ENCODE data around the gene RGS12. TPM values are rescaled to one million over a fixed set of nuclear protein-coding genes. Genes with fewer than 3 reads are reported as not detected.

The RGS12 gene
- total and polyA plus RNA-seq, 2 of the 13 experiments (the other 11 are each of a cell fraction or from before 2014, with no cell fraction given), result 21.0 to 27.7 TPM

GRCh38 chr4:3293401-3294391, 875 bp downstream of the RGS12 start (continued):
- TF ChIP-seq BCLAF1 (IDR thresholded peaks at IDR 0.05) (no peak), ZNF75D (CRISPR knock-in tag; IDR thresholded peaks at IDR 0.05; ENCODE audit: borderline replicate concordance) (no peak), ZNF274 (CRISPR knock-in tag; IDR thresholded peaks at IDR 0.05) (no peak), MTF1 (CRISPR knock-in tag; IDR thresholded peaks at IDR 0.05) (no peak), ZNF816 (CRISPR knock-in tag; IDR thresholded peaks at IDR 0.05; ENCODE audit: borderline replicate concordance) (no peak), MXD3 (CRISPR knock-in tag; IDR thresholded peaks at IDR 0.05) (no peak), CHD4 (IDR thresholded peaks at IDR 0.05; ENCODE audit: borderline replicate concordance, low read length) (no peak), ZNF296 (CRISPR knock-in tag; conservative IDR thresholded peaks at IDR 0.05) (no peak), ZNF318 (CRISPR knock-in tag; IDR thresholded peaks at IDR 0.05) (no peak), GPBP1L1 (CRISPR knock-in tag; IDR thresholded peaks at IDR 0.05) (no peak), STAG1 (CRISPR knock-in tag; IDR thresholded peaks at IDR 0.05) (no peak; the same call in 1 of the 2 replicates), ZFYVE20 (CRISPR knock-in tag; IDR thresholded peaks at IDR 0.05; ENCODE audit: borderline replicate concordance, low read depth) (no peak)

Data from HepG2 (cell line).